Effector memory CD4-positive, alpha-beta T cell (primary cell): ENCODE measurements around the gene SDHB.

Experiments
- DNase-seq, 3 donors: peaks; one replicate each; pipeline ENCODE4 v3.0.0-alpha.2; 2020
- H3K27ac ChIP-seq: 2 replicates; pipeline ENCODE4 v1.7.0; 2013; ENCODE audit warnings: mild to moderate bottlenecking, low read length, moderate library complexity; ENCODE audit not compliant: insufficient read depth, poor library complexity, severe bottlenecking
- H3K27me3 ChIP-seq: replicated peaks from 2 replicates; pipeline ENCODE4 v1.7.0; 2013; ENCODE audit warnings: mild to moderate bottlenecking, low read length; ENCODE audit not compliant: insufficient read depth, control insufficient read depth, poor library complexity, severe bottlenecking
- H3K36me3 ChIP-seq: 2 replicates; pipeline ENCODE4 v1.7.0; 2013; ENCODE audit warnings: mild to moderate bottlenecking, low read length, moderate library complexity; ENCODE audit not compliant: control insufficient read depth, insufficient read depth
- H3K4me1 ChIP-seq: 2 replicates; pipeline ENCODE4 v1.7.0; 2013; ENCODE audit warnings: low read length, mild to moderate bottlenecking; ENCODE audit not compliant: control insufficient read depth, insufficient read depth, poor library complexity, severe bottlenecking
- H3K4me3 ChIP-seq: 2 replicates; pipeline ENCODE4 v1.7.0; 2013; ENCODE audit warnings: low read length, low read depth, mild to moderate bottlenecking; ENCODE audit not compliant: insufficient read depth, poor library complexity, severe bottlenecking
- H3K9me3 ChIP-seq: 2 replicates; pipeline ENCODE4 v1.7.0; 2013; ENCODE audit warnings: mild to moderate bottlenecking, low read length, moderate library complexity; ENCODE audit not compliant: control insufficient read depth

SDHB gene

GRCh38 chr1:17052038-17052437 lies 1.8 kb downstream of the SDHB start:
- H3K9me3 ChIP-seq = no peaks in the 10 kb centered on the region
- no peak for DNase-seq
- H3K36me3 ChIP-seq = peaks cover 10% of the 10 kb centered on the region
- no peaks in the 10 kb centered on the region for H3K27me3 ChIP-seq
- H3K27ac ChIP-seq = no peak overlapping the region
- H3K4me1 ChIP-seq = peaks cover 10% of the 10 kb centered on the region
- H3K4me3 ChIP-seq = no peak overlapping the region

- peaks cover 27% of the 10 kb centered on the region for H3K36me3 ChIP-seq
These were observed 5.9 kb downstream of the SDHB start for GRCh38 chr1:17047924-17048323.

GRCh38 chr1:17046334-17046657 lies 7.5 kb downstream of the SDHB start:
- peaks cover 33% of the 10 kb centered on the region for H3K36me3 ChIP-seq
- H3K27me3 ChIP-seq = no peaks in the 10 kb centered on the region
- H3K27ac ChIP-seq = no peak overlapping the region
- DNase-seq = no peak
- peaks cover 5% of the 10 kb centered on the region for H3K4me1 ChIP-seq
- no peaks in the 10 kb centered on the region for H3K9me3 ChIP-seq
- H3K4me3 ChIP-seq = no peak overlapping the region

More at GRCh38 chr1:17047924-17048323, 5.9 kb downstream of the SDHB start:
- peaks cover 9% of the 10 kb centered on the region for H3K4me1 ChIP-seq
- H3K27me3 ChIP-seq = no peaks in the 10 kb centered on the region
- H3K9me3 ChIP-seq = no peaks in the 10 kb centered on the region
- no peak for DNase-seq
- no peak overlapping the region for H3K4me3 ChIP-seq
- no peak overlapping the region for H3K27ac ChIP-seq

GRCh38 chr1:17045634-17046333 lies 8.0 kb downstream of the SDHB start:
- Histone ChIP-seq H3K9me3 (no peaks in the 10 kb centered on the region), H3K4me1 (peaks cover 5% of the 10 kb centered on the region), H3K4me3 (no peak overlapping the region), H3K36me3 (peaks cover 33% of the 10 kb centered on the region), H3K27ac (no peak overlapping the region), H3K27me3 (no peaks in the 10 kb centered on the region)
- no peak for DNase-seq

GRCh38 chr1:17045150-17045549 lies 8.7 kb downstream of the SDHB start:
- Histone ChIP-seq H3K4me3 (no peak overlapping the region), H3K4me1 (peaks cover 5% of the 10 kb centered on the region), H3K27me3 (no peaks in the 10 kb centered on the region), H3K9me3 (no peaks in the 10 kb centered on the region), H3K36me3 (peaks cover 38% of the 10 kb centered on the region), H3K27ac (no peak overlapping the region)
- DNase-seq = no peak

GRCh38 chr1:17043676-17044075 lies 10.2 kb downstream of the SDHB start:
- Histone ChIP-seq H3K9me3 (no peaks in the 10 kb centered on the region), H3K36me3 (peaks cover 35% of the 10 kb centered on the region), H3K4me3 (no peak overlapping the region), H3K4me1 (peaks cover 5% of the 10 kb centered on the region), H3K27ac (no peak overlapping the region), H3K27me3 (no peaks in the 10 kb centered on the region)
- no peak for DNase-seq

- DNase-seq = no peak
- Histone ChIP-seq H3K27ac (no peak overlapping the region), H3K4me1 (no peaks in the 10 kb centered on the region), H3K4me3 (no peak overlapping the region), H3K36me3 (peaks cover 41% of the 10 kb centered on the region), H3K9me3 (no peaks in the 10 kb centered on the region), H3K27me3 (no peaks in the 10 kb centered on the region)
These were observed 13.7 kb downstream of the SDHB start for GRCh38 chr1:17040135-17040534.

- Histone ChIP-seq H3K27me3 (no peaks in the 10 kb centered on the region), H3K4me1 (no peaks in the 10 kb centered on the region), H3K36me3 (peaks cover 40% of the 10 kb centered on the region), H3K27ac (no peak overlapping the region), H3K9me3 (no peaks in the 10 kb centered on the region), H3K4me3 (no peak overlapping the region)
- no peak for DNase-seq
These were observed 14.3 kb downstream of the SDHB start for GRCh38 chr1:17039522-17039921.

- Histone ChIP-seq H3K27me3 (no peaks in the 10 kb centered on the region), H3K9me3 (no peaks in the 10 kb centered on the region), H3K36me3 (peaks cover 43% of the 10 kb centered on the region), H3K27ac (no peak overlapping the region), H3K4me1 (no peaks in the 10 kb centered on the region), H3K4me3 (no peak overlapping the region)
- DNase-seq = no peak
These were observed 20.4 kb downstream of the SDHB start for GRCh38 chr1:17033481-17033880.

- DNase-seq = no peak
- no peaks in the 10 kb centered on the region for H3K27me3 ChIP-seq
- H3K4me1 ChIP-seq = no peaks in the 10 kb centered on the region
- H3K9me3 ChIP-seq = no peaks in the 10 kb centered on the region
- H3K27ac ChIP-seq = no peak overlapping the region
- H3K36me3 ChIP-seq = peaks cover 44% of the 10 kb centered on the region
- H3K4me3 ChIP-seq = no peak overlapping the region
These were observed 21.1 kb downstream of the SDHB start for GRCh38 chr1:17032741-17033140.
